Measurements from ENCODE around the gene STK16. TPM values are rescaled to one million over a fixed set of nuclear protein-coding genes. Genes with fewer than 3 reads are reported as not detected.

The STK16 gene
- total and polyA plus RNA-seq, 2 of the 13 experiments (the other 11 are each of a cell fraction or from before 2014, with no cell fraction given) = 28.0 to 50.9 TPM

DNA sequence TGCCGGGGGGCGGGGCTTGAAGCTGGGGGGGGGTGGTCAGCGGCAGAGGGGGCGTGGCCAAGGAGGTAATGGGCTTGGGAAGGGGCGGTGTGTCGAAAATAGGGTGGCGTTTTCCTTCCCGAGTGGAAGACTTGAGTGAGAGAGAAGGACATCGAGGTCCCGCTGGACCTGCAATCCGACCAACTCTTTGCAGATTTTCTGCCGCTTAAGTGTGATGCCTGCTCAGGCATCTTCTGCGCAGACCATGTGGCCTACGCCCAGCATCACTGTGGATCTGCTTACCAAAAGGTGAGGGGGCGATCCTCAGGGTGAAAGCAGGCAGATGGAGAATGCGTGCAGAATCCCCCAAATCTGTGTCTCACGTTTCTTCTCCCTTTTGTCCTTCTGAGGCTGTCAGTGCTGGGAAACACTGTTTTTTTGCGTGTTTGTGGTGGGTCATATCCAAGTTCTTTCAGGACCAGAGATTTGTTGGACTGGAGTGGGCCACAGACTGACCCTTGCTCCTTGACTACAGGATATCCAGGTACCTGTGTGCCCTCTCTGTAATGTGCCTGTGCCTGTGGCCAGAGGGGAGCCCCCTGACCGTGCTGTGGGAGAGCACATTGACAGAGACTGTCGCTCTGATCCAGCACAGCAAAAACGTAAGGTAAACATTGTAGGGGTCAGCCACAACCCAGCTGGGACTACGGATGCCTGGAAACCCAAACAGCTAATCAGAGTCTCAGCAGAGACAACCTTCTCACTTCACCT is 38.0 kb upstream of the STK16 start (continued):
- TF ChIP-seq, protein P1, sequence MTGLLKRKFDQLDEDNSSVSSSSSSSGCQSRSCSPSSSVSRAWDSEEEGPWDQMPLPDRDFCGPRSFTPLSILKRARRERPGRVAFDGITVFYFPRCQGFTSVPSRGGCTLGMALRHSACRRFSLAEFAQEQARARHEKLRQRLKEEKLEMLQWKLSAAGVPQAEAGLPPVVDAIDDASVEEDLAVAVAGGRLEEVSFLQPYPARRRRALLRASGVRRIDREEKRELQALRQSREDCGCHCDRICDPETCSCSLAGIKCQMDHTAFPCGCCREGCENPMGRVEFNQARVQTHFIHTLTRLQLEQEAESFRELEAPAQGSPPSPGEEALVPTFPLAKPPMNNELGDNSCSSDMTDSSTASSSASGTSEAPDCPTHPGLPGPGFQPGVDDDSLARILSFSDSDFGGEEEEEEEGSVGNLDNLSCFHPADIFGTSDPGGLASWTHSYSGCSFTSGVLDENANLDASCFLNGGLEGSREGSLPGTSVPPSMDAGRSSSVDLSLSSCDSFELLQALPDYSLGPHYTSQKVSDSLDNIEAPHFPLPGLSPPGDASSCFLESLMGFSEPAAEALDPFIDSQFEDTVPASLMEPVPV (CRISPR knock-in tag; IDR thresholded peaks at IDR 0.05) = no peak; the same call in 1 of the 2 replicates
- TF ChIP-seq MTA3 (CRISPR knock-in tag; IDR thresholded peaks at IDR 0.05) (no peak), NFE2L2 (IDR thresholded peaks at IDR 0.05; ENCODE audit: low read length) (no peak), GATAD1 (CRISPR knock-in tag; IDR thresholded peaks at IDR 0.05) (peak; percentile 18; the same call in 1 of the 2 replicates), ZNF44 (CRISPR knock-in tag; IDR thresholded peaks at IDR 0.05) (peak; percentile 55; the same call in 1 of the 2 replicates), GATA4 (IDR thresholded peaks at IDR 0.05; ENCODE audit: borderline replicate concordance, low read depth) (no peak), ZFP37 (CRISPR knock-in tag; IDR thresholded peaks at IDR 0.05; ENCODE audit: borderline replicate concordance) (no peak; the same call in 1 of the 2 replicates), WIZ (CRISPR knock-in tag; IDR thresholded peaks at IDR 0.05) (no peak), ZNF556 (CRISPR knock-in tag; IDR thresholded peaks at IDR 0.05; ENCODE audit: borderline replicate concordance) (no peak), GZF1 (CRISPR knock-in tag; IDR thresholded peaks at IDR 0.05) (no peak), ZNF264 (CRISPR knock-in tag; IDR thresholded peaks at IDR 0.05) (no peak), ZNF737 (CRISPR knock-in tag; IDR thresholded peaks at IDR 0.05; ENCODE audit: borderline replicate concordance) (no peak), ZNF333 (CRISPR knock-in tag; IDR thresholded peaks at IDR 0.05; ENCODE audit: borderline replicate concordance) (peak; percentile 40; the same call in 1 of the 2 replicates), ZNF3 (CRISPR knock-in tag; IDR thresholded peaks at IDR 0.05) (no peak), RFX5 (IDR thresholded peaks at IDR 0.05; ENCODE audit: low read depth, low read length) (no peak), CBX5 (CRISPR knock-in tag; IDR thresholded peaks at IDR 0.05; ENCODE audit: borderline replicate concordance) (no peak), ZNF674 (CRISPR knock-in tag; IDR thresholded peaks at IDR 0.05; ENCODE audit: low read depth) (no peak), HMGA1 (CRISPR knock-in tag; conservative IDR thresholded peaks at IDR 0.05) (no peak), ZNF282 (IDR thresholded peaks at IDR 0.05; ENCODE audit: partially characterized antibody) (no peak), ZNF251 (CRISPR knock-in tag; IDR thresholded peaks at IDR 0.05) (0 out of 2 replicates have a peak, but pooled peaks have one; percentile 44), MIER2 (CRISPR knock-in tag; IDR thresholded peaks at IDR 0.05) (no peak)
- TF ChIP-seq, protein P2, sequence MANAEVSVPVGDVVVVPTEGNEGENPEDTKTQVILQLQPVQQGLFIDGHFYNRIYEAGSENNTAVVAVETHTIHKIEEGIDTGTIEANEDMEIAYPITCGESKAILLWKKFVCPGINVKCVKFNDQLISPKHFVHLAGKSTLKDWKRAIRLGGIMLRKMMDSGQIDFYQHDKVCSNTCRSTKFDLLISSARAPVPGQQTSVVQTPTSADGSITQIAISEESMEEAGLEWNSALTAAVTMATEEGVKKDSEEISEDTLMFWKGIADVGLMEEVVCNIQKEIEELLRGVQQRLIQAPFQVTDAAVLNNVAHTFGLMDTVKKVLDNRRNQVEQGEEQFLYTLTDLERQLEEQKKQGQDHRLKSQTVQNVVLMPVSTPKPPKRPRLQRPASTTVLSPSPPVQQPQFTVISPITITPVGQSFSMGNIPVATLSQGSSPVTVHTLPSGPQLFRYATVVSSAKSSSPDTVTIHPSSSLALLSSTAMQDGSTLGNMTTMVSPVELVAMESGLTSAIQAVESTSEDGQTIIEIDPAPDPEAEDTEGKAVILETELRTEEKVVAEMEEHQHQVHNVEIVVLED (CRISPR knock-in tag; IDR thresholded peaks at IDR 0.05; ENCODE audit: borderline replicate concordance) = no peak
- TF ChIP-seq, protein P3, sequence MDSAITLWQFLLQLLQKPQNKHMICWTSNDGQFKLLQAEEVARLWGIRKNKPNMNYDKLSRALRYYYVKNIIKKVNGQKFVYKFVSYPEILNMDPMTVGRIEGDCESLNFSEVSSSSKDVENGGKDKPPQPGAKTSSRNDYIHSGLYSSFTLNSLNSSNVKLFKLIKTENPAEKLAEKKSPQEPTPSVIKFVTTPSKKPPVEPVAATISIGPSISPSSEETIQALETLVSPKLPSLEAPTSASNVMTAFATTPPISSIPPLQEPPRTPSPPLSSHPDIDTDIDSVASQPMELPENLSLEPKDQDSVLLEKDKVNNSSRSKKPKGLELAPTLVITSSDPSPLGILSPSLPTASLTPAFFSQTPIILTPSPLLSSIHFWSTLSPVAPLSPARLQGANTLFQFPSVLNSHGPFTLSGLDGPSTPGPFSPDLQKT (CRISPR knock-in tag; IDR thresholded peaks at IDR 0.05; ENCODE audit: borderline replicate concordance) = no peak
- TF ChIP-seq, protein P4, sequence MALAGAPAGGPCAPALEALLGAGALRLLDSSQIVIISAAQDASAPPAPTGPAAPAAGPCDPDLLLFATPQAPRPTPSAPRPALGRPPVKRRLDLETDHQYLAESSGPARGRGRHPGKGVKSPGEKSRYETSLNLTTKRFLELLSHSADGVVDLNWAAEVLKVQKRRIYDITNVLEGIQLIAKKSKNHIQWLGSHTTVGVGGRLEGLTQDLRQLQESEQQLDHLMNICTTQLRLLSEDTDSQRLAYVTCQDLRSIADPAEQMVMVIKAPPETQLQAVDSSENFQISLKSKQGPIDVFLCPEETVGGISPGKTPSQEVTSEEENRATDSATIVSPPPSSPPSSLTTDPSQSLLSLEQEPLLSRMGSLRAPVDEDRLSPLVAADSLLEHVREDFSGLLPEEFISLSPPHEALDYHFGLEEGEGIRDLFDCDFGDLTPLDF (CRISPR knock-in tag; IDR thresholded peaks at IDR 0.05) = no peak
- TF ChIP-seq, protein P5, sequence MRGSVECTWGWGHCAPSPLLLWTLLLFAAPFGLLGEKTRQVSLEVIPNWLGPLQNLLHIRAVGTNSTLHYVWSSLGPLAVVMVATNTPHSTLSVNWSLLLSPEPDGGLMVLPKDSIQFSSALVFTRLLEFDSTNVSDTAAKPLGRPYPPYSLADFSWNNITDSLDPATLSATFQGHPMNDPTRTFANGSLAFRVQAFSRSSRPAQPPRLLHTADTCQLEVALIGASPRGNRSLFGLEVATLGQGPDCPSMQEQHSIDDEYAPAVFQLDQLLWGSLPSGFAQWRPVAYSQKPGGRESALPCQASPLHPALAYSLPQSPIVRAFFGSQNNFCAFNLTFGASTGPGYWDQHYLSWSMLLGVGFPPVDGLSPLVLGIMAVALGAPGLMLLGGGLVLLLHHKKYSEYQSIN (CRISPR knock-in tag; IDR thresholded peaks at IDR 0.05; ENCODE audit: borderline replicate concordance) = no peak
